Fibroblast of the aortic adventitia (primary cell): Measurements from ENCODE around the gene HIVEP2. TPM values are rescaled to one million over a fixed set of nuclear protein-coding genes. Genes with fewer than 3 reads are reported as not detected.

Experiments
- DNase-seq: peaks from one replicate; pipeline ENCODE4 v3.0.0-alpha.2; 2010; ENCODE audit warnings: low read depth
- H3K4me3 ChIP-seq: 2 replicates; pipeline ENCODE4 v1.5.1; 2011; ENCODE audit warnings: low read depth, mild to moderate bottlenecking, control low read depth, low read length, moderate library complexity
- CTCF ChIP-seq: IDR thresholded peaks from 2 replicates; pipeline ENCODE4 v1.5.1; 2011; ENCODE audit warnings: mild to moderate bottlenecking, low read length, control low read depth, inconsistent platforms; ENCODE audit not compliant: insufficient read depth
- total RNA-seq: library from RNA; depleted of rRNA; stranded (reverse); fragments of >200 nt; gene quantifications from 2 replicates; pipeline ENCODE4 v1.2.3, GENCODE V29; 2012; ENCODE audit warnings: low replicate concordance

Gene HIVEP2
- total RNA-seq, 1 donor: 23.1 TPM

GRCh38 chr6:142802124-142802523 lies 142.9 kb downstream of the HIVEP2 start:
- peak; percentile 95 for DNase-seq
- no peak overlapping the region for H3K4me3 ChIP-seq
- no peak for TF ChIP-seq CTCF

GRCh38 chr6:142800240-142800639 lies 144.7 kb downstream of the HIVEP2 start:
- no peak for TF ChIP-seq CTCF
- H3K4me3 ChIP-seq: no peak overlapping the region
- no peak for DNase-seq

GRCh38 chr6:142799639-142800038 lies 145.3 kb downstream of the HIVEP2 start:
- no peak overlapping the region for H3K4me3 ChIP-seq
- TF ChIP-seq CTCF: no peak
- no peak for DNase-seq

GRCh38 chr6:142797159-142797558 lies 147.8 kb downstream of the HIVEP2 start:
- TF ChIP-seq CTCF: no peak
- no peak overlapping the region for H3K4me3 ChIP-seq
- no peak for DNase-seq

GRCh38 chr6:142796571-142796970 lies 148.4 kb downstream of the HIVEP2 start:
- H3K4me3 ChIP-seq: no peak overlapping the region
- TF ChIP-seq CTCF: no peak
- no peak for DNase-seq

GRCh38 chr6:142796024-142796423 lies 149.0 kb downstream of the HIVEP2 start:
- DNase-seq: no peak
- H3K4me3 ChIP-seq: no peak overlapping the region
- no peak for TF ChIP-seq CTCF

- DNase-seq: no peak
- H3K4me3 ChIP-seq: no peak overlapping the region
- TF ChIP-seq CTCF: no peak
Observed at GRCh38 chr6:142794424-142794823, 150.6 kb downstream of the HIVEP2 start.
